Endodermal cell (in vitro differentiated cells): ENCODE results near the gene MCF2L2. TPM values are rescaled to one million over a fixed set of nuclear protein-coding genes. Genes with fewer than 3 reads are reported as not detected.

Experiments
- DNase-seq: peaks from one replicate; pipeline ENCODE4 v3.0.0-alpha.2; 2017
- H3K27ac ChIP-seq: 2 replicates; pipeline ENCODE4 v1.5.1; 2013; ENCODE audit warnings: mild to moderate bottlenecking, low read depth, low read length, moderate library complexity
- H3K27me3 ChIP-seq: 2 replicates; pipeline ENCODE4 v1.6.1; 2013; ENCODE audit warnings: mild to moderate bottlenecking, low read length, moderate library complexity; ENCODE audit not compliant: insufficient read depth, control insufficient read depth, poor library complexity, severe bottlenecking
- H3K36me3 ChIP-seq: 2 replicates; pipeline ENCODE4 v1.7.0; 2013; ENCODE audit warnings: mild to moderate bottlenecking, low read length, moderate library complexity; ENCODE audit not compliant: control insufficient read depth, insufficient read depth
- H3K4me1 ChIP-seq: one replicate; pipeline ENCODE4 v1.7.0; 2013; ENCODE audit warnings: low read length; ENCODE audit not compliant: control insufficient read depth, insufficient read depth
- H3K4me3 ChIP-seq: 2 replicates; pipeline ENCODE4 v1.5.1; 2013; ENCODE audit warnings: mild to moderate bottlenecking, low read length, moderate library complexity
- H3K9ac ChIP-seq: 2 replicates; pipeline ENCODE4 v1.6.1; 2013; ENCODE audit warnings: mild to moderate bottlenecking, low read length, moderate library complexity; ENCODE audit not compliant: poor library complexity, severe bottlenecking; ENCODE audit errors: extremely low read depth
- H3K9me3 ChIP-seq: 2 replicates; pipeline ENCODE4 v1.6.1; 2013; ENCODE audit warnings: mild to moderate bottlenecking, low read length, moderate library complexity; ENCODE audit not compliant: control insufficient read depth
- H3K27ac Mint-ChIP-seq: 2 replicates; pipeline ENCODE4 v1.8.0; 2020; ENCODE audit warnings: mixed read lengths
- H3K27me3 Mint-ChIP-seq: 2 replicates; pipeline ENCODE4 v1.8.0; 2021; ENCODE audit warnings: mild to moderate bottlenecking, mixed read lengths; ENCODE audit not compliant: insufficient read depth
- H3K36me3 Mint-ChIP-seq: 2 replicates; pipeline ENCODE4 v1.8.0; 2020; ENCODE audit warnings: low read depth, mixed read lengths
- H3K4me1 Mint-ChIP-seq: 2 replicates; pipeline ENCODE4 v1.8.0; 2020; ENCODE audit warnings: mixed read lengths
- H3K4me3 Mint-ChIP-seq: 2 replicates; pipeline ENCODE4 v1.8.0; 2020; ENCODE audit warnings: mild to moderate bottlenecking, moderate library complexity, mixed read lengths
- H3K9me3 Mint-ChIP-seq: 2 replicates; pipeline ENCODE4 v1.8.0; 2020; ENCODE audit warnings: mild to moderate bottlenecking, mixed read lengths
- WGBS, 2 experiments: methylation state at CpG; one replicate each; pipeline versions ENCODE4 v1.1.5 to v1.1.7; 2013; ENCODE audit warnings: missing lambda C conversion rate in 2 of 2, mixed read lengths in 1 of 2; ENCODE audit not compliant: insufficient coverage in 1 of 2, insufficient read length in 1 of 2; 5-methylcytosine and 5-hydroxymethylcytosine counted together
- total RNA-seq, 2 donors: library from RNA; stranded (reverse); fragmentation: NEBNext Ultra II Directional in 1 of 2; extraction: Animal tissue kit (Norgen Biotek cat#: 25700) in 1 of 2; gene quantifications; 2 replicates in 1 of 2; 3 replicates in 1 of 2; pipeline ENCODE4 v1.2.1, GENCODE V29; 2021
- TF ChIP-seq, protein P1 (sequence below): fragments of 200-600 bp; sonication (generic); conservative IDR thresholded peaks from 2 replicates; pipeline ENCODE4 v1.5.0; 2021; ENCODE audit warnings: antibody characterized with exemption, mild to moderate bottlenecking

MCF2L2 gene
- total RNA-seq, 2 donors from 2014 or later = 72.6 to 86.5 TPM

DNA sequence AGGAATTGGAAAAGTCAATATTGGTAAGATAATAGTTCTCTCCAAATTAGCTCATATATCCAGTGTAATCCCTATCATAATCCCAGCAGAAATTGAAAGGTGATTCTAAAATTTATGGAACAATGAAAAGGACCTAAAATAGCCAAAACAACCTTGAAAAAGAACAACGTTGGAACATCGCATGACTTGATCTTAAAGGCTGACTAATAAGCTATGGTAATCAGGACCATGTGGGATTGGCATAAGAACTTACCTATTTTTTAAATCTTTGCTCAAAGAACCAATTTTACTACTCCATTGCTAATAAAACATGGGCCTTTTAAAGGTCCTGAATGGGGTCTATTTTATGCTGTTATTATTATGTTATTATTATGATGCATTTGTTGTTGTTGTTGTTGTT, 134.5 kb downstream of the MCF2L2 start:
- Mint-ChIP-seq H3K4me1 (no peaks in the 10 kb centered on the region), H3K27me3 (no peaks in the 10 kb centered on the region), H3K4me3 (no peak overlapping the region), H3K27ac (no peak overlapping the region), H3K9me3 (no peaks in the 10 kb centered on the region), H3K36me3 (peaks cover 86% of the 10 kb centered on the region)
- no peak overlapping the region for H3K27ac ChIP-seq
- H3K4me1 ChIP-seq = no peaks in the 10 kb centered on the region
- H3K36me3 ChIP-seq = peaks cover 94% of the 10 kb centered on the region
- H3K9ac ChIP-seq = no peak overlapping the region
- H3K27me3 ChIP-seq = no peaks in the 10 kb centered on the region
- H3K9me3 ChIP-seq = no peaks in the 10 kb centered on the region
- TF ChIP-seq, protein P1, sequence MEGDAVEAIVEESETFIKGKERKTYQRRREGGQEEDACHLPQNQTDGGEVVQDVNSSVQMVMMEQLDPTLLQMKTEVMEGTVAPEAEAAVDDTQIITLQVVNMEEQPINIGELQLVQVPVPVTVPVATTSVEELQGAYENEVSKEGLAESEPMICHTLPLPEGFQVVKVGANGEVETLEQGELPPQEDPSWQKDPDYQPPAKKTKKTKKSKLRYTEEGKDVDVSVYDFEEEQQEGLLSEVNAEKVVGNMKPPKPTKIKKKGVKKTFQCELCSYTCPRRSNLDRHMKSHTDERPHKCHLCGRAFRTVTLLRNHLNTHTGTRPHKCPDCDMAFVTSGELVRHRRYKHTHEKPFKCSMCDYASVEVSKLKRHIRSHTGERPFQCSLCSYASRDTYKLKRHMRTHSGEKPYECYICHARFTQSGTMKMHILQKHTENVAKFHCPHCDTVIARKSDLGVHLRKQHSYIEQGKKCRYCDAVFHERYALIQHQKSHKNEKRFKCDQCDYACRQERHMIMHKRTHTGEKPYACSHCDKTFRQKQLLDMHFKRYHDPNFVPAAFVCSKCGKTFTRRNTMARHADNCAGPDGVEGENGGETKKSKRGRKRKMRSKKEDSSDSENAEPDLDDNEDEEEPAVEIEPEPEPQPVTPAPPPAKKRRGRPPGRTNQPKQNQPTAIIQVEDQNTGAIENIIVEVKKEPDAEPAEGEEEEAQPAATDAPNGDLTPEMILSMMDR = no peak
- WGBS, 2 experiments = 92 to 94% methylated on average over 2 of the region's 2 CpGs
- H3K4me3 ChIP-seq = no peak overlapping the region
- DNase-seq = no peak

DNA sequence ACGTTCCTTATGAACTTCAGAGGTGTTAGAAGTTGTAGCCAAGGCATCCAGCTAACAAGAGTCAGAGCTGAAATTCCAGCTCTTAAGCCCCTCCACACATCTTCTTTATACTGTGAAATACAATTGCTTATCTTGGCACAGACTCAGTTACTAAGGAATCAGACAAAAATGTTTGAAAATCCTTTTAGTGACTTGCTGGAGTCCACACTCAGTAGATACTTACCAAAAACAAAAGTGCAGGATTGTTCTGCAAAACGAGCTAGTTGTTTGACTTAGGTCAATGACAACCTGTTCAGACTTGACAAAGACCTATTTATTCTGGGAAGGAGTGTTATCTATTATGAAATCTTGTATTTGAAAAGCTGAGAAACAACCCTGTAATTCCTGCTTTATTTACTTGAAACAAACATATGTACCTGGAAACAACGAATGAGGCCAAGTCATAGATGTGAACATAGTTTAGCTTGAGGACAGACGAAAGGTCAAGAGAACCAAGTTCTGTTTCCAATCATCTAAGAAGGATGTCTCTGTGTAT, 136.9 kb downstream of the MCF2L2 start:
- Histone ChIP-seq H3K4me1 (no peaks in the 10 kb centered on the region), H3K9me3 (no peaks in the 10 kb centered on the region), H3K4me3 (no peak overlapping the region), H3K27me3 (no peaks in the 10 kb centered on the region), H3K9ac (no peak overlapping the region), H3K36me3 (peaks cover 94% of the 10 kb centered on the region), H3K27ac (no peak overlapping the region)
- no peak overlapping the region for H3K4me3 Mint-ChIP-seq
- no peaks in the 10 kb centered on the region for H3K4me1 Mint-ChIP-seq
- WGBS, 2 experiments = 96% methylated on average over 3 to 4 of the region's 4 CpGs
- peaks cover 84% of the 10 kb centered on the region for H3K36me3 Mint-ChIP-seq
- H3K9me3 Mint-ChIP-seq = no peaks in the 10 kb centered on the region
- H3K27ac Mint-ChIP-seq = no peak overlapping the region
- no peaks in the 10 kb centered on the region for H3K27me3 Mint-ChIP-seq
- no peak for DNase-seq
- TF ChIP-seq, protein P1 = no peak

DNA sequence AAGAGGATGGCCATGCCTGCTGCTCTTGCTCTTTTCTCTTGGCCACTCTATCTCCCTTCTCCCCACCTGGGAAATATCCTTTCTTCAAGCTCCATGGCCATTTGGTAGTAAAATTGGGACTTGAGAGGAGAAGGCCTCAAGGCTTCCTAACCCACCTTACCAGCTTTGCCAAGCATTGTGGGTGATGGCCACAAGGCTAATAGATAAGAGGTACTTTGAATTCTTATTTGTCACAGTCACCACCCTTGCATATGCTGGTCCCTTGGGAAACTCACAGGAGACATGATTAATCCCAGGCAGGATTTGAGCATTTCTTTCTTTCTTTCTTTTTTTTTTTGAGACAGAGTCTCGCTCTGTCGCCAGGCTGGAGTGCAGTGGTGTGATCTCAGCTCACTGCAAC, 138.2 kb downstream of the MCF2L2 start:
- no peak overlapping the region for H3K4me3 ChIP-seq
- Mint-ChIP-seq H3K27ac (no peak overlapping the region), H3K9me3 (no peaks in the 10 kb centered on the region), H3K4me1 (no peaks in the 10 kb centered on the region), H3K27me3 (no peaks in the 10 kb centered on the region), H3K36me3 (peaks cover 80% of the 10 kb centered on the region), H3K4me3 (no peak overlapping the region)
- TF ChIP-seq, protein P1 = no peak
- H3K4me1 ChIP-seq = no peaks in the 10 kb centered on the region
- H3K27me3 ChIP-seq = no peaks in the 10 kb centered on the region
- DNase-seq = no peak
- H3K9ac ChIP-seq = no peak overlapping the region
- peaks cover 94% of the 10 kb centered on the region for H3K36me3 ChIP-seq
- 98 to 100% methylated on average over 2 of the region's 2 CpGs for WGBS, 2 experiments
- H3K9me3 ChIP-seq = no peaks in the 10 kb centered on the region
- H3K27ac ChIP-seq = no peak overlapping the region
